ENCODE results near the gene STAT4. TPM values are rescaled to one million over a fixed set of nuclear protein-coding genes. Genes with fewer than 3 reads are reported as not detected.

Gene STAT4
- total RNA-seq, 1 donor from 2014 or later, result 1.6 TPM

DNA sequence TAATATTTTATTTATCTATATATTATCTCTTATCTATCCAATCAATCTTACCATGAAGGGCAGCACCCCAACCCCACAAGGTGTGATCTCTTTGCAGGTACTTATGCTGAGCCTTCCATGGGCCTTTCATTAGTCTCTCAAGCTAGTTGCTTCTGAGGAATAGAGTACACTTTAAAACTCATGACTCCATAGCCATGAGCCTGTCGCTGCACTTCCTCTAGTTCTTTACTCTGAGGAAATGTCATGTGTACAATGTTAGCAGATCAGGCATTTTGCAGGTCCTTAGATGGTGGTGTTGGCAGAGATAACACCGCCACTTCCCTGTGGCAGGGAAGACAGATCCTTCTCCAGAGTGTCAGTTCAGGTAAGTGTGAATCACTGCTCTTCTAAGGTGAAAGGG, 29.5 kb upstream of the STAT4 start:
- peaks cover 6% of the 10 kb centered on the region for H3K4me1 Mint-ChIP-seq (ENCODE audit: low read depth, unreplicated experiment)
- H3K27ac ChIP-seq (ENCODE audit: low read depth, low read length), result no peak overlapping the region
- no peak overlapping the region for H2AFZ ChIP-seq (ENCODE audit: low read depth, low read length)
- no peaks in the 10 kb centered on the region for H3K27me3 ChIP-seq (ENCODE audit: insufficient read depth, low read length)
- H3K4me2 ChIP-seq (ENCODE audit: low read length), result no peak overlapping the region
- H3K9me3 ChIP-seq (ENCODE audit: insufficient read depth, low read depth, low read length), result no peaks in the 10 kb centered on the region
- FAIRE-seq (no peak), DNase-seq (ENCODE audit: low read depth) (no peak)
- TF ChIP-seq EZH2 (IDR thresholded peaks at IDR 0.05; ENCODE audit: insufficient read depth, low read length), result no peak
- TF ChIP-seq, protein P1, sequence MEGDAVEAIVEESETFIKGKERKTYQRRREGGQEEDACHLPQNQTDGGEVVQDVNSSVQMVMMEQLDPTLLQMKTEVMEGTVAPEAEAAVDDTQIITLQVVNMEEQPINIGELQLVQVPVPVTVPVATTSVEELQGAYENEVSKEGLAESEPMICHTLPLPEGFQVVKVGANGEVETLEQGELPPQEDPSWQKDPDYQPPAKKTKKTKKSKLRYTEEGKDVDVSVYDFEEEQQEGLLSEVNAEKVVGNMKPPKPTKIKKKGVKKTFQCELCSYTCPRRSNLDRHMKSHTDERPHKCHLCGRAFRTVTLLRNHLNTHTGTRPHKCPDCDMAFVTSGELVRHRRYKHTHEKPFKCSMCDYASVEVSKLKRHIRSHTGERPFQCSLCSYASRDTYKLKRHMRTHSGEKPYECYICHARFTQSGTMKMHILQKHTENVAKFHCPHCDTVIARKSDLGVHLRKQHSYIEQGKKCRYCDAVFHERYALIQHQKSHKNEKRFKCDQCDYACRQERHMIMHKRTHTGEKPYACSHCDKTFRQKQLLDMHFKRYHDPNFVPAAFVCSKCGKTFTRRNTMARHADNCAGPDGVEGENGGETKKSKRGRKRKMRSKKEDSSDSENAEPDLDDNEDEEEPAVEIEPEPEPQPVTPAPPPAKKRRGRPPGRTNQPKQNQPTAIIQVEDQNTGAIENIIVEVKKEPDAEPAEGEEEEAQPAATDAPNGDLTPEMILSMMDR (IDR thresholded peaks at IDR 0.05; ENCODE audit: insufficient read depth, low read depth, low read length), result no peak
- no peak overlapping the region for H3K4me3 ChIP-seq (ENCODE audit: insufficient read depth, low read depth, low read length)
- no peaks in the 10 kb centered on the region for H3K36me3 Mint-ChIP-seq (ENCODE audit: low read depth, unreplicated experiment)
- no peak overlapping the region for H3K9ac ChIP-seq (ENCODE audit: low read length)
- no peak overlapping the region for H3K27ac Mint-ChIP-seq (ENCODE audit: unreplicated experiment)
- no peak overlapping the region for H3K4me3 Mint-ChIP-seq (ENCODE audit: unreplicated experiment)
- peaks cover 4% of the 10 kb centered on the region for H3K27me3 Mint-ChIP-seq (ENCODE audit: low read depth, unreplicated experiment)
- peaks cover 2% of the 10 kb centered on the region for H3K9me3 Mint-ChIP-seq (ENCODE audit: unreplicated experiment)
- no peaks in the 10 kb centered on the region for H3K79me2 ChIP-seq (ENCODE audit: insufficient read depth, low read length)
- H3K36me3 ChIP-seq (ENCODE audit: insufficient read depth, low read length), result no peaks in the 10 kb centered on the region
- no peaks in the 10 kb centered on the region for H3K4me1 ChIP-seq (ENCODE audit: insufficient read depth, low read length)
- H4K20me1 ChIP-seq (ENCODE audit: insufficient read depth, low read length), result no peaks in the 10 kb centered on the region

DNA sequence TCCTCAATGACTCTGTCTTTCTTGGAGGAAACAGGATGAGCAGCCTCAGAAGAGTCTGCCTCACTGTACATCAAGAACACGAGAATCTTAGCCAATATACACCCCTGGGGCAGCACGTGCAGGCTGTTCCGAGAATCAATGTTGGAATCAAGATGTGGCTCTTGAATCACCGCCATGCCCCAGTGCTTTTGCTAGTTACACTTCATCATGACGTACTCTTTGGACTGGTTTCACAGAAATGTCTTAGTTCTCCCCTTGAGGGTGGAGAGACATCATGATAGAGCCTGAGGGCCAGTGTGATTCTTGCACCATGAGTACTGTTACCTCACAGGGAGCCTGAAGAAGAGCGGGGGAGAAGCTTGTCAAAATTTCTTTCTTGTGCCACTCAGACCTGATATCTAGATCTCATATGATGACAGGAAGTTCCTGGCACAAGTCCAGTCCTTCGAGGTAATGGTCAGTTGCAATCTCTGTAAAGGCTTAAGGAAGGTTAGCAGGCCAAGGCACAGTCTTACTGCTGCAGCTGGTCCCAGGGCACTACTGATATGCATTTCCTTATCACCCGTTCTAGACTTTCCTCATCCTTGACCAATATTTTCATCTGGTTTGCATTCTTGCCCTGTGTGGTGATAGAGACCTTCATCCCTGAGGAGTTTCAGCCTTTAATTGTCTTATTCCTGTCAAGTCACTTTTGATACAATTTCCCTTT, 28.2 kb upstream of the STAT4 start:
- no peak overlapping the region for H3K27ac Mint-ChIP-seq (ENCODE audit: unreplicated experiment)

More for the DNA sequence above, 28.2 kb upstream of the STAT4 start:
- Mint-ChIP-seq H3K4me1 (ENCODE audit: low read depth, unreplicated experiment) (peaks cover 16% of the 10 kb centered on the region), H3K36me3 (ENCODE audit: low read depth, unreplicated experiment) (no peaks in the 10 kb centered on the region), H3K4me3 (ENCODE audit: unreplicated experiment) (no peak overlapping the region), H3K9me3 (ENCODE audit: unreplicated experiment) (peaks cover 2% of the 10 kb centered on the region), H3K27me3 (ENCODE audit: low read depth, unreplicated experiment) (peaks cover 4% of the 10 kb centered on the region)
- Histone ChIP-seq H3K9ac (ENCODE audit: low read length) (no peak overlapping the region), H3K27me3 (ENCODE audit: insufficient read depth, low read length) (no peaks in the 10 kb centered on the region), H3K4me2 (ENCODE audit: low read length) (no peak overlapping the region), H4K20me1 (ENCODE audit: insufficient read depth, low read length) (no peaks in the 10 kb centered on the region), H3K79me2 (ENCODE audit: insufficient read depth, low read length) (no peaks in the 10 kb centered on the region), H3K9me3 (ENCODE audit: insufficient read depth, low read depth, low read length) (no peaks in the 10 kb centered on the region), H3K36me3 (ENCODE audit: insufficient read depth, low read length) (no peaks in the 10 kb centered on the region), H3K4me3 (ENCODE audit: insufficient read depth, low read depth, low read length) (no peak overlapping the region), H3K4me1 (ENCODE audit: insufficient read depth, low read length) (no peaks in the 10 kb centered on the region), H3K27ac (ENCODE audit: low read depth, low read length) (no peak overlapping the region), H2AFZ (ENCODE audit: low read depth, low read length) (no peak overlapping the region)
- no peak for FAIRE-seq
- TF ChIP-seq EZH2 (IDR thresholded peaks at IDR 0.05; ENCODE audit: insufficient read depth, low read length), result no peak
- TF ChIP-seq, protein P1 (IDR thresholded peaks at IDR 0.05; ENCODE audit: insufficient read depth, low read depth, low read length), result no peak
- no peak for DNase-seq (ENCODE audit: low read depth)
